Calu3 (cell line): ENCODE data around the gene WNT7B. TPM values are rescaled to one million over a fixed set of nuclear protein-coding genes. Genes with fewer than 3 reads are reported as not detected.
A peak's percentile ranks its signal among the peaks of the same experiment; 100 is the strongest.

Experiments
- BruUV-seq: library from RNA; stranded (reverse); fragments of 400-500 nt; replicated peaks from 2 replicates; lab custom pipeline; 2021; lab: Mats Ljungman, UMichigan
- CTCF ChIA-PET: fragments of 300-600 bp; sonication (Branson Sonifier 250); formaldehyde crosslinking; loops from one replicate; lab custom pipeline; 2022; ENCODE audit warnings: antibody characterized with exemption; lab: Charles Lee
- DNase-seq: peaks from one replicate; pipeline ENCODE4 v3.0.0; 2022
- H3K27ac Mint-ChIP-seq: one replicate; pipeline ENCODE4 v1.8.0; 2022; ENCODE audit warnings: mixed read lengths; ENCODE audit not compliant: unreplicated experiment
- H3K27me3 Mint-ChIP-seq: one replicate; pipeline ENCODE4 v1.8.0; 2022; ENCODE audit warnings: mixed read lengths; ENCODE audit not compliant: unreplicated experiment
- H3K36me3 Mint-ChIP-seq: one replicate; pipeline ENCODE4 v1.8.0; 2022; ENCODE audit warnings: mild to moderate bottlenecking, moderate library complexity, mixed read lengths; ENCODE audit not compliant: insufficient read depth, unreplicated experiment
- H3K4me1 Mint-ChIP-seq: one replicate; pipeline ENCODE4 v1.8.0; 2022; ENCODE audit warnings: mild to moderate bottlenecking, low read depth, mixed read lengths; ENCODE audit not compliant: unreplicated experiment
- H3K4me3 Mint-ChIP-seq: one replicate; pipeline ENCODE4 v1.8.0; 2022; ENCODE audit warnings: mild to moderate bottlenecking, low read depth, moderate library complexity, mixed read lengths; ENCODE audit not compliant: unreplicated experiment
- H3K9me3 Mint-ChIP-seq: one replicate; pipeline ENCODE4 v1.8.0; 2022; ENCODE audit warnings: low read depth, mixed read lengths; ENCODE audit not compliant: unreplicated experiment
- CTCF ChIP-seq: fragments of 200-600 bp; IDR thresholded peaks from one replicate; pipeline ENCODE4 v1.8.0; 2022; ENCODE audit warnings: antibody characterized with exemption; ENCODE audit not compliant: unreplicated experiment
- intact Hi-C: fragments of 100-400 bp; cut with micrococcal nuclease; formaldehyde crosslinking; loops from one replicate; pipeline ENCODE4 v1.10.0; 2022; ENCODE audit not compliant: unreplicated experiment
- total RNA-seq: library from RNA; stranded (reverse); gene quantifications from 2 replicates; pipeline ENCODE4 v1.2.3, GENCODE V29; 2022

WNT7B gene
- total RNA-seq, 1 experiment from 2014 or later, result 100.0 TPM

DNA sequence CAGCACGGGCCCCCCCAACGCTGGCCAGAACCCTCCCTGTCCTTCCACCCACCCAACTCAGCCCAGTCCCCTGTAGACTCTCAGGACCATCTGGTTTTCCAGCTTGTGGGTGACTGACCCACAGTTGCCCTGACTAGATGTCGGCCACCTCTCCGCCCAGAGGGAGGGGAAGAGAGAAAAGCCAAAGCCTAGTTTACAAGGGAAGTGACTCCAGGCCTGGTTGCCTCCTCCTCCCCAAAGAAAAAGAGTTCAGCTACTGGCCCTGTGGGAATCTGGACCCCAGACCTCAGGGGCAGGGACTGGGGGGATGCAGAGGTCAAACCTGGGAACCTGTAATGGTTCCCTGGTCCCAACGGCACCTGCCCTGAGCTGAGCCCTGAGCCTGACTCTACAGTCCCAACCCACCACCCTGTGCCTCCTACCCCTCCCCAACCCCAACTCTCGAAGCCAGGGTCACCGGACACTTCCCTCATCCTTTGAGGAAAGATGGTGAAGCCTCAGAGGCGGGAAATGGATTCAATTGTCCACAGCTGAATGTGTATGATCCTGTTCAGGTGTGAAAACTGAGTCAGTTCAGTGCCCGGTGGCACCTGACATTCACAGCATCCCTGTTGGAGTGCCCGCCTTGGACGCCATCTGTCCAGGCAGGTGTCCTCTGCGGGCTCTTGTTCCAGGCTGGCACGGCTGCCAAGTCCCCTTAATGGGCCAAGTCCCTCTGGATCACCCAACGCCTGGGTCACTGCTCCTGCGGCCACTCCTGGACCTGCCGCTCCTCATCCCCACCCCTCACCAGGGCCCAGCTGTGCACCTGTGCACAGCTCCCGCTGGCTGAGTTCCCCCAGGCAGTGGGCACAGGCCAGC is 21.0 kb upstream of the WNT7B start:
- DNase-seq, result no peak
- CTCF ChIA-PET, result interaction anchor here (1.4 to 1.7 kb wide), 2 partner anchors 8 to 119 kb away, joined by 6 to 8 read pairs; no protein-coding TSS in a partner anchor
- peaks cover 6% of the 10 kb centered on the region for H3K4me1 Mint-ChIP-seq
- no peak for TF ChIP-seq CTCF
- no peak overlapping the region for H3K4me3 Mint-ChIP-seq
- intact Hi-C loops, result loop anchor here (10.0 kb wide), 1 partner anchor 317 kb away; no protein-coding TSS in a partner anchor
- peaks cover 5% of the 10 kb centered on the region for H3K36me3 Mint-ChIP-seq
- H3K27me3 Mint-ChIP-seq, result peaks cover 59% of the 10 kb centered on the region
- BruUV-seq, result no TSS peak
- no peak overlapping the region for H3K27ac Mint-ChIP-seq
- H3K9me3 Mint-ChIP-seq, result peaks cover 2% of the 10 kb centered on the region

DNA sequence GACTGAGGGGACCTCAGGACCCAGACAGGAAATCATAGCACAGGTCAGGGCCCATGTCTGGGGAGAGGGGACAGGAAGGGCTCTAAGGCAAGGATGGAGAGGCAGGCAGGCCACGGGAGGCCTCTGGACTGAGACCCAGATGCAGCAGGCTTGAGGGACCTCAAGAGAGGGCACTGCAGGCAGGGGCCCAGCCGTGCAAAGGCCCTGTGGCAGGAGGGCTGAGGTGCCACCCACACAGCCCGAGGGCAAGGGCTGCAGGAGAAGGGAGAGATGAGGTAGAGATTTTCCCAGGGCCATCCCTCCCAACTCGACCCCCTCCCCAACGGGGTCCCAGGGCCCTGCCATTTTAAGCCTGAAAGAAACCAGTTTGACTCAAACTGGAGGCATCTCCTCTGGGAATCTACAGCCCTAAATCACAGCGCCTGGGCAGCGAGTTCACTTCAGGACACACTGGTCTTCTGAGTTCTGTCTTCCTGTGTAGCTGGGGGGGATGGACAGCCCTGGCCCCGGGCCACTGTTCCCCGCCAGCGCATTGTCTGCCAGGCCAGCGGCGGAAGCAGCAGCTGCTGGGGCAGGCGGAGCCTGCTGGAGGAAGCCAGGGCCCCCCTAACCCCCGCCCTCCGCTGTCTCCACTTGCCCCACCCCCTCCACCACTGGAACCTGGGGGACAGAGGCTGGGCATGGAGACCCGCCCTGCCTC is 20.3 kb upstream of the WNT7B start:
- intact Hi-C loops, result loop anchor here (10.0 kb wide), 1 partner anchor 318 kb away; no protein-coding TSS in a partner anchor
- peak; percentile 29 for DNase-seq
- BruUV-seq, result no TSS peak
- Mint-ChIP-seq H3K36me3 (peaks cover 5% of the 10 kb centered on the region), H3K9me3 (peaks cover 3% of the 10 kb centered on the region), H3K27ac (no peak overlapping the region), H3K4me1 (peaks cover 6% of the 10 kb centered on the region), H3K27me3 (peaks cover 67% of the 10 kb centered on the region), H3K4me3 (no peak overlapping the region)
- CTCF ChIA-PET, result interaction anchor here (1.3 to 1.7 kb wide), 3 partner anchors 9 to 120 kb away, joined by 3 to 8 read pairs (median 6); no protein-coding TSS in a partner anchor
- no peak for TF ChIP-seq CTCF

DNA sequence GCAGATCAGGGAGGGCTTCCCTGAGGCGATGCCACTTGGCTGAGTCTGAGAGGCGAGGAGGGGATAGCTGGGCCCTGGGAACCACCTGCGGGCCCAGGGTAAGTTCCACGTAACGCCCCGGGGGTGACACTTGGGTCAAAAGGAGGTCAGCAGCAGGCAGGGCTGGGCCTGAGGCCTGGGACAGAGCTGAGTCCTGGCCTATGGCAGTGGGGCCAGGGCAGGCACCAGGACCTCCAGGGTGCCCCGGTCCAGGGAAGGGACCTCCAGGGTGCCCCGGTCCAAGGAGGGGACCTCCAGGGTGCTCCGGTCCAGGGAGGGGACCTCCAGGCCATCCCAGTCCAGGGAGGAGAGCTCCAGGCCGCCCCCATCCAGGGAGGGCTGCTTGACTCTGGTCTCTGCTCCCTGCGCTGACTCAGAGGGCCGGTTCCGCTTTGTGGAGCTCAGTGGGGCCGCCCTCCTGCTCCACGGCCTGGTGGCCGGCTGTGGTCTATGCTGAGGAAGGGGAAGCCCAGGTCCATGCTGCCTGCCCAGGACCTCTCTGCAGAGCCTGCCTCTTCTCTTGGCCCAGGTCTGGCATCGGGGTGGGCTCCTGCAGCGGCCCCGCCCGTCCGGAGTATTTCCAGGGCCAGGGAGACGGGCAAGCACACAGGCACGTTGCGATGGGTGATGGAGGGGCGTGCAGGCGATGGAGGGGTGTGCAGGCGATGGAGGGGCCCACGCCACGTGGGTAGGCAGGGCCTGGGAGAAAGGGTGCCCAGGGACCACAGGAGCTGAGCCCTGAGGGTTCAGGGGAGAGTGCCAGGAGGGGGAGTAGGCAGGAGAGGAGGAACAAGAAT is 19.5 kb upstream of the WNT7B start:
- no peak for DNase-seq
- no peak for TF ChIP-seq CTCF
- Mint-ChIP-seq H3K36me3 (peaks cover 1% of the 10 kb centered on the region), H3K27ac (no peak overlapping the region), H3K27me3 (peaks cover 66% of the 10 kb centered on the region), H3K9me3 (peaks cover 3% of the 10 kb centered on the region), H3K4me1 (peaks cover 2% of the 10 kb centered on the region), H3K4me3 (no peak overlapping the region)
- intact Hi-C loops, result loop anchor here (10.0 kb wide), 1 partner anchor 318 kb away; no protein-coding TSS in a partner anchor
- BruUV-seq, result no TSS peak
- CTCF ChIA-PET, result interaction anchor here (1.3 to 2.1 kb wide), 3 partner anchors 10 to 120 kb away, joined by 3 to 8 read pairs (median 6); no protein-coding TSS in a partner anchor
